Measurements from ENCODE around the gene GTF2H1. TPM values are rescaled to one million over a fixed set of nuclear protein-coding genes. Genes with fewer than 3 reads are reported as not detected.

GTF2H1 gene
- total RNA-seq, 1 experiment from 2014 or later: 39.4 TPM

- no peaks in the 10 kb centered on the region for H3K4me1 ChIP-seq (ENCODE audit: insufficient read depth, low read length)
- H4K20me1 ChIP-seq (ENCODE audit: control insufficient read depth, insufficient read depth, insufficient read length): no peaks in the 10 kb centered on the region
- Mint-ChIP-seq H3K9me3 (no peaks in the 10 kb centered on the region), H3K27ac (no peak overlapping the region), H3K4me1 (peaks cover 9 to 10% of the 10 kb centered on the region in 2 experiments), H3K27me3 (ENCODE audit: low read depth) (peaks cover 14% of the 10 kb centered on the region), H3K4me3 (no peak overlapping the region), H3K36me3 (ENCODE audit: insufficient read depth in 1 of 3, low read depth in 3 of 3) (no peaks in the 10 kb centered on the region; a peak in 1 of 7 replicates)
- H3K27ac ChIP-seq (ENCODE audit: insufficient read length, low read depth, low read length): no peak overlapping the region
- no peaks in the 10 kb centered on the region for H3K23me2 ChIP-seq (ENCODE audit: insufficient read length, low read depth, low read length, poor library complexity, severe bottlenecking)
- no peaks in the 10 kb centered on the region for H3K27me3 ChIP-seq (ENCODE audit: insufficient read depth, low read length)
- H3K18ac ChIP-seq (ENCODE audit: insufficient read length, low read depth, low read length): no peak overlapping the region
- H2BK5ac ChIP-seq (ENCODE audit: insufficient read length, low read length): no peak overlapping the region
- H3K9ac ChIP-seq (ENCODE audit: extremely low read depth, insufficient read length, low read length): no peak overlapping the region
- H2BK12ac ChIP-seq (ENCODE audit: insufficient read length, low read depth, low read length): no peak overlapping the region
- H2BK120ac ChIP-seq (ENCODE audit: low read depth, low read length, poor library complexity, severe bottlenecking): no peak overlapping the region
- H3K56ac ChIP-seq (ENCODE audit: insufficient read length, low read depth, low read length): no peak overlapping the region
- no peaks in the 10 kb centered on the region for H3K79me2 ChIP-seq (ENCODE audit: insufficient read depth, low read length)
- no peak overlapping the region for H2BK15ac ChIP-seq (ENCODE audit: low read depth, low read length)
- no peak overlapping the region for H4K5ac ChIP-seq (ENCODE audit: insufficient read length, low read depth, low read length)
- TF ChIP-seq, protein P1, sequence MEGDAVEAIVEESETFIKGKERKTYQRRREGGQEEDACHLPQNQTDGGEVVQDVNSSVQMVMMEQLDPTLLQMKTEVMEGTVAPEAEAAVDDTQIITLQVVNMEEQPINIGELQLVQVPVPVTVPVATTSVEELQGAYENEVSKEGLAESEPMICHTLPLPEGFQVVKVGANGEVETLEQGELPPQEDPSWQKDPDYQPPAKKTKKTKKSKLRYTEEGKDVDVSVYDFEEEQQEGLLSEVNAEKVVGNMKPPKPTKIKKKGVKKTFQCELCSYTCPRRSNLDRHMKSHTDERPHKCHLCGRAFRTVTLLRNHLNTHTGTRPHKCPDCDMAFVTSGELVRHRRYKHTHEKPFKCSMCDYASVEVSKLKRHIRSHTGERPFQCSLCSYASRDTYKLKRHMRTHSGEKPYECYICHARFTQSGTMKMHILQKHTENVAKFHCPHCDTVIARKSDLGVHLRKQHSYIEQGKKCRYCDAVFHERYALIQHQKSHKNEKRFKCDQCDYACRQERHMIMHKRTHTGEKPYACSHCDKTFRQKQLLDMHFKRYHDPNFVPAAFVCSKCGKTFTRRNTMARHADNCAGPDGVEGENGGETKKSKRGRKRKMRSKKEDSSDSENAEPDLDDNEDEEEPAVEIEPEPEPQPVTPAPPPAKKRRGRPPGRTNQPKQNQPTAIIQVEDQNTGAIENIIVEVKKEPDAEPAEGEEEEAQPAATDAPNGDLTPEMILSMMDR (conservative IDR thresholded peaks at IDR 0.05): no peak
- no peak overlapping the region for H3T11ph ChIP-seq (ENCODE audit: low read length)
- no peak overlapping the region for H4K8ac ChIP-seq (replicated peaks; ENCODE audit: insufficient read length, low read depth, low read length)
- H2AK5ac ChIP-seq (ENCODE audit: insufficient read length, low read length): no peak overlapping the region
- no peak overlapping the region for H3K4me2 ChIP-seq (ENCODE audit: insufficient read depth, insufficient read length, low read length)
- H4K91ac ChIP-seq (ENCODE audit: insufficient read length, low read depth, low read length): no peak overlapping the region
- WGBS (ENCODE audit: extremely low coverage, insufficient read length, low lambda C conversion rate): 100% methylated on average over 1 of the region's 3 CpGs
- H3K9me3 ChIP-seq (ENCODE audit: control insufficient read depth, low read depth, low read length): no peaks in the 10 kb centered on the region
- H2AFZ ChIP-seq (ENCODE audit: low read length): no peak overlapping the region
- no peak overlapping the region for H2BK20ac ChIP-seq (ENCODE audit: low read depth, low read length, poor library complexity, severe bottlenecking)
- DNase-seq: no peak
- H3K14ac ChIP-seq (ENCODE audit: insufficient read depth, low read length): no peak overlapping the region
- H3K4ac ChIP-seq (ENCODE audit: low read depth, low read length): no peak overlapping the region
- H3K23ac ChIP-seq (ENCODE audit: insufficient read length, low read depth, low read length): no peak overlapping the region
- no peaks in the 10 kb centered on the region for H3K79me1 ChIP-seq (ENCODE audit: insufficient read depth, low read depth, low read length, poor library complexity, severe bottlenecking)
These were observed 94.1 kb downstream of the GTF2H1 start for GRCh38 chr11:18416459-18416858.

Small RNA genes within 50 kb of the gene (microRNA-seq; reads per million reads assigned to microRNA genes)
- not detected for gene MIR3159 (ENCODE audit: borderline microRNAs expressed)

Other genes with a start within 250 kb of the GTF2H1 start
- 34.4 and 43.5 TPM in 2 replicates for gene SAAL1, start 216.5 kb upstream of the GTF2H1 start, total RNA-seq (2021)
- not detected in 2 replicates for gene MRGPRX3, start 190.0 kb upstream of the GTF2H1 start, total RNA-seq (2021)
- not detected in 2 replicates for gene MRGPRX4, start 149.7 kb upstream of the GTF2H1 start, total RNA-seq (2021)
- not detected in 2 replicates for gene SAA4, start 85.8 kb upstream of the GTF2H1 start, total RNA-seq (2021)
- not detected in 2 replicates for gene SAA2, start 73.9 kb upstream of the GTF2H1 start, total RNA-seq (2021)
- gene SAA1, start 56.3 kb upstream of the GTF2H1 start, total RNA-seq (2021): not detected in 2 replicates
- gene HPS5, start 427 bp upstream of the GTF2H1 start, total RNA-seq (2021): 15.4 TPM in 2 replicates
- 717 and 720 TPM in 2 replicates for gene LDHA, start 72.0 kb downstream of the GTF2H1 start, total RNA-seq (2021)
- gene LDHC, start 89.8 kb downstream of the GTF2H1 start, total RNA-seq (2021): 0.94 and 1.6 TPM in 2 replicates
- gene LDHAL6A, start 133.3 kb downstream of the GTF2H1 start, total RNA-seq (2021): not detected in 2 replicates
- 48.1 and 50.3 TPM in 2 replicates for gene TSG101, start 204.4 kb downstream of the GTF2H1 start, total RNA-seq (2021)

Measured in H9 (cell line).